Fibroblast of villous mesenchyme (primary cell): ENCODE data around the gene PLSCR4. TPM values are rescaled to one million over a fixed set of nuclear protein-coding genes. Genes with fewer than 3 reads are reported as not detected.

ENCODE experiments used
- DNase-seq: peaks from one replicate; pipeline ENCODE4 v3.0.0-alpha.2; 2010; ENCODE audit warnings: low read depth
- H3K4me3 ChIP-seq: 2 replicates; pipeline ENCODE4 v1.5.1; 2011; ENCODE audit warnings: low read depth, mild to moderate bottlenecking, low read length
- CTCF ChIP-seq: IDR thresholded peaks from 2 replicates; pipeline ENCODE4 v1.5.1; 2012; ENCODE audit warnings: low read depth, mild to moderate bottlenecking, low read length; ENCODE audit not compliant: insufficient read depth
- total RNA-seq: library from RNA; depleted of rRNA; stranded (reverse); fragments of >200 nt; gene quantifications from 2 replicates; pipeline ENCODE4 v1.2.3, GENCODE V29; 2012

The PLSCR4 gene
- total RNA-seq, 1 donor, result 22.9 TPM

DNA sequence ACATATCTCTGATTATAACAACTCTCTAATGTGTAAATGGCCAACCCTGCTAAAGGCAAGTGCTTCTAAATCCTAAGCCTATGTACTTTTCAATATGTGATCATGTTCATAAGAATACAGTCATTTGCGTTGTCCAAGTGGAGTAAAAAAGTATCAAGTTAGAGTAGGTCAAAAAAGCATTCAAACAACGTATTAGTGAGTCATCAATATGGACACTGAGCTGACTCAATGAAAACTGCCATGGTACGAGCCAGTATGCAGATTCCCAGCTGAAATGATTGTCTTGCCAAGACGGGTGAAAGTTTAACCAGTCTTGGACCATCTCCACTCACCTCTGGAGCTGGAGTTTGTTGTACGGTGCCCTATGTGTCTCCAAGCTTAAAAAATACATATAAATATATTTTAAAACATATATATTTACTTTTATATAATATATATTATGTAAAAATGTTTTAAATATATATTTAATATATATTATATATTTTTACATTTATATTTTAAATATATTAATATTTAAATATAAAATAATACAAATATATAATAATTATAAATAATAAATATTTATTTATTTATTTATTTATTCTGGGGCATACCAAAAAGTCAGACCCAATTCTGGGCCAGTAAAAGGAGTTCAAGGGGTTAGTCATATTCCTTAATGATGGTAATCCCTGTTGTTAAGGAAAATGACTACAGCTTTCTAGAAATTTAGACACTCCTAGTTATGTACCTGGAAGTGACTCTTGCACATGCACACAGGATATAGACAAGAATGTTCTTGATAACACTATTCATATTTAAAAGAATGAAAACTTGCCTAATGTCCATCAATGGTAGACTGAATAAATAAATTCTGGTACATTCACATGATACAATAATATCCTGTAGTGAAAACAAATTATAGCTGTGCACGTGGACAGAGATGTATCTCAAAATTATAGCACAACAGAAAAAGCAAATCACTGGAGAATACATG is 27.2 kb downstream of the PLSCR4 start:
- H3K4me3 ChIP-seq, result no peak overlapping the region
- no peak for DNase-seq
- no peak for TF ChIP-seq CTCF

DNA sequence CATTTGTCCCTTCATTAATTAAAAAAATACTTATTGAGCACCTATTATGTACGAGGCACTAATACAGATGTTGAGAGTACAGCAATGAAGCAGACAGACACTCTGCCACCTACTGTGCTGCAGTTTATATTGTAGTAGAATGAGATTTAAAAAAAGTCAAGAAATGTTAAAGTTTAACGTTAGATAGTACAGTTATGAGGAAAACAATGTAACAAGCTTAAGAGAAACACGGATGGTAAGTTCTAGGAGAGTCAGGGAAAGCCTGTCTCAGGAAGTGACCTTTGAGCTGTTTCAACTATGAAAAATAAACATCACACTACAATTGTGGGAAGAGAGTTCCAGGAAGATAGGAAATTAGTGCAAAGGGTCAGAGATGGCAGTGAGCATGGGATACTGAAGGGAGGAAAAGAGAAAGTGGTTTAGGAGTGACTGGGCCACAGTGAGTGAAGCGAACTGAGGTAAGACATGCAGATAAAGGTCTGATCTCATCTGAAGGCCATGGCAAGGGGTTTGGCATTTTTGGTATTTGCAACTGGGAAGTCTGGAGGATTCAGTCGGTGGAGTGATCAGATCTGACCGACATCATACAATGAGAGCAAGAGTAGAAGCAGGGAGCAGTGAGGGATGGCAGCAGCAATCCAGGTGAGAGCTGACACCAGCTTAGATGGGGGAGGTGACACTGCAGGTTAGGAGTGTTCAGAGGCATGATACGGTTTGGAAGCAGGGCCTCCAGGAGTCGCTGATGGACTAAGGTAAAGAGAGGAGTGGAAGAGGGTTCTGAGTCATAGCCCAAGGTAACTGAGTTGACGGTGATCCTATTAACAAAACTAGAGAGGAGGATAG is 28.5 kb downstream of the PLSCR4 start:
- DNase-seq, result peak; percentile 49
- no peak for TF ChIP-seq CTCF
- H3K4me3 ChIP-seq, result no peak overlapping the region

- no peak overlapping the region for H3K4me3 ChIP-seq
- peak; percentile 55 for DNase-seq
- no peak for TF ChIP-seq CTCF
These were observed 29.6 kb downstream of the PLSCR4 start for GRCh38 chr3:146221276-146221675.

GRCh38 chr3:146218880-146219866 is 31.7 kb downstream of the PLSCR4 start:
- peak; percentile 64 for TF ChIP-seq CTCF
- peak; percentile 48 for DNase-seq

GRCh38 chr3:146217324-146217723 is 33.6 kb downstream of the PLSCR4 start:
- no peak for DNase-seq

More at GRCh38 chr3:146218880-146219866, 31.7 kb downstream of the PLSCR4 start:
- H3K4me3 ChIP-seq, result no peak overlapping the region

More at GRCh38 chr3:146217324-146217723, 33.6 kb downstream of the PLSCR4 start:
- H3K4me3 ChIP-seq, result no peak overlapping the region
- TF ChIP-seq CTCF, result no peak
